Calu3 (cell line): ENCODE measurements around the gene GRK4. TPM values are rescaled to one million over a fixed set of nuclear protein-coding genes. Genes with fewer than 3 reads are reported as not detected.
"Not testable (repeated sequence)": the region's sequence is repeated elsewhere in the genome, so short reads cannot be mapped to it uniquely, and the experiment has no call there.

Experiments used
- BruUV-seq: library from RNA; stranded (reverse); fragments of 400-500 nt; replicated peaks from 2 replicates; lab custom pipeline; 2021; lab: Mats Ljungman, UMichigan
- CTCF ChIA-PET: fragments of 300-600 bp; sonication (Branson Sonifier 250); formaldehyde crosslinking; loops from one replicate; lab custom pipeline; 2022; ENCODE audit warnings: antibody characterized with exemption; lab: Charles Lee
- DNase-seq: peaks from one replicate; pipeline ENCODE4 v3.0.0; 2022
- H3K27ac Mint-ChIP-seq: one replicate; pipeline ENCODE4 v1.8.0; 2022; ENCODE audit warnings: mixed read lengths; ENCODE audit not compliant: unreplicated experiment
- H3K27me3 Mint-ChIP-seq: one replicate; pipeline ENCODE4 v1.8.0; 2022; ENCODE audit warnings: mixed read lengths; ENCODE audit not compliant: unreplicated experiment
- H3K36me3 Mint-ChIP-seq: one replicate; pipeline ENCODE4 v1.8.0; 2022; ENCODE audit warnings: mild to moderate bottlenecking, moderate library complexity, mixed read lengths; ENCODE audit not compliant: insufficient read depth, unreplicated experiment
- H3K4me1 Mint-ChIP-seq: one replicate; pipeline ENCODE4 v1.8.0; 2022; ENCODE audit warnings: mild to moderate bottlenecking, low read depth, mixed read lengths; ENCODE audit not compliant: unreplicated experiment
- H3K4me3 Mint-ChIP-seq: one replicate; pipeline ENCODE4 v1.8.0; 2022; ENCODE audit warnings: mild to moderate bottlenecking, low read depth, moderate library complexity, mixed read lengths; ENCODE audit not compliant: unreplicated experiment
- H3K9me3 Mint-ChIP-seq: one replicate; pipeline ENCODE4 v1.8.0; 2022; ENCODE audit warnings: low read depth, mixed read lengths; ENCODE audit not compliant: unreplicated experiment
- intact Hi-C: fragments of 100-400 bp; cut with micrococcal nuclease; formaldehyde crosslinking; loops from one replicate; pipeline ENCODE4 v1.10.0; 2022; ENCODE audit not compliant: unreplicated experiment
- total RNA-seq: library from RNA; stranded (reverse); gene quantifications from 2 replicates; pipeline ENCODE4 v1.2.3, GENCODE V29; 2022
- TF ChIP-seq, protein P1 (sequence below): fragments of 200-600 bp; IDR thresholded peaks from one replicate; pipeline ENCODE4 v1.8.0; 2022; ENCODE audit warnings: antibody characterized with exemption; ENCODE audit not compliant: unreplicated experiment

GRK4 gene
- total RNA-seq, 1 experiment from 2014 or later, result 0.80 TPM

DNA sequence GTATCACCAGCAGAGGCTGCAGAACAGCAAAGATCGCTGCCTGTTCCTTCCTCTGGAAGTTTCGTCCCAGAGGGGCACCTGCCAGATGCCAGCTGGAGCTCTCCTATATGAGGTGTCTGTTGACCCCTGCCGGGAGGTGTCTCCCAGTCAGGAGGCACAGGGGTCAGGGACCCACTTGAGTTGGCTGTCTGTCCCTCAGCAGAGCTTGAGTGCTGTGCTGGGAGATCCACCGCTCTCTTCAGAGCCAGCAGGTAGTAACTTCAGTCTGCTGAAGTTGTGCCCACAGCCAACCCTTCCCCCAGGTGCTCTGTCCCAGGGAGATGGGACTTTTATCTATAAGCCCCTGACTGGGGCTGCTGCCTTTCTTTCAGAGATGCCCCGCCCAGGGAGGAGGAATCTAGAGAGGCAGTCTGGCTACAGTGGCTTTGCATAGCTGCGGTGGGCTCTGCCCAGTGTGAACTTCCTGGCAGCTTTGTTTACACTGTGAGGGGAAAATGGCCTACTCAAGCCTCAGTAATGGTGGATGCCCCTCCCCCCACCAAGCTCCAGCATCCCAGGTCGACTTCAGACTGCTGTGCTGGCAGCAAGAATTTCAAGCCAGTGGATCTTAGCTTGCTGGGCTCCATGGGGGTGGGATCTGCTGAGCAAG, 40.8 kb upstream of the GRK4 start:
- H3K27me3 Mint-ChIP-seq, H3K4me3 Mint-ChIP-seq, CTCF ChIA-PET, H3K27ac Mint-ChIP-seq, BruUV-seq, intact Hi-C loops, H3K9me3 Mint-ChIP-seq: not testable (repeated sequence)
- peaks cover 16% of the 10 kb centered on the region for H3K36me3 Mint-ChIP-seq
- peak; percentile 46 for DNase-seq
- H3K4me1 Mint-ChIP-seq, result peaks cover 12% of the 10 kb centered on the region

DNA sequence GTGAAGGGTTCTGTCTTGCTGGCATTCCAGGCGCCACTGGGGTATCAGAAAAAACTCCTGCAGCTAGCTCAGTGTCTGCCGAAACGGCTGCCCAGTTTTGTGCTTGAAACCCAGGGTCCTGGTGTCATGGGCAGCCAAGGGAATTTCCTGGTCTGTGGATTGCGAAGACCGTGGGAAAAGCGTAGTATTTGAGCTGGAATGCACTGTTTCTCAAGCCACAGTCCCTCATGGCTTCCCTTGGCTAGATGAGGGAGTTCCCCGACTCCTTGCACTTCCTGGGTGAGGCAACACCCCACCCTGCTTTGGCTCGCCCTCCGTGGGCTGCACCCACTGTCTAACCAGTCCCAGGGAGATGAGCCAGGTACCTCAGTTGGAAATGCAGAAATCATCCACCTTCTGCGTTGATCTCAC, 40.2 kb upstream of the GRK4 start:
- peaks cover 12% of the 10 kb centered on the region for H3K4me1 Mint-ChIP-seq
- TF ChIP-seq, protein P1, sequence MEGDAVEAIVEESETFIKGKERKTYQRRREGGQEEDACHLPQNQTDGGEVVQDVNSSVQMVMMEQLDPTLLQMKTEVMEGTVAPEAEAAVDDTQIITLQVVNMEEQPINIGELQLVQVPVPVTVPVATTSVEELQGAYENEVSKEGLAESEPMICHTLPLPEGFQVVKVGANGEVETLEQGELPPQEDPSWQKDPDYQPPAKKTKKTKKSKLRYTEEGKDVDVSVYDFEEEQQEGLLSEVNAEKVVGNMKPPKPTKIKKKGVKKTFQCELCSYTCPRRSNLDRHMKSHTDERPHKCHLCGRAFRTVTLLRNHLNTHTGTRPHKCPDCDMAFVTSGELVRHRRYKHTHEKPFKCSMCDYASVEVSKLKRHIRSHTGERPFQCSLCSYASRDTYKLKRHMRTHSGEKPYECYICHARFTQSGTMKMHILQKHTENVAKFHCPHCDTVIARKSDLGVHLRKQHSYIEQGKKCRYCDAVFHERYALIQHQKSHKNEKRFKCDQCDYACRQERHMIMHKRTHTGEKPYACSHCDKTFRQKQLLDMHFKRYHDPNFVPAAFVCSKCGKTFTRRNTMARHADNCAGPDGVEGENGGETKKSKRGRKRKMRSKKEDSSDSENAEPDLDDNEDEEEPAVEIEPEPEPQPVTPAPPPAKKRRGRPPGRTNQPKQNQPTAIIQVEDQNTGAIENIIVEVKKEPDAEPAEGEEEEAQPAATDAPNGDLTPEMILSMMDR, result no peak
- no peak overlapping the region for H3K4me3 Mint-ChIP-seq
- no peaks in the 10 kb centered on the region for H3K27me3 Mint-ChIP-seq
- no TSS peak for BruUV-seq
- H3K27ac Mint-ChIP-seq, result no peak overlapping the region
- peaks cover 4% of the 10 kb centered on the region for H3K9me3 Mint-ChIP-seq
- intact Hi-C loops, result no loop called here
- peaks cover 18% of the 10 kb centered on the region for H3K36me3 Mint-ChIP-seq
- CTCF ChIA-PET, result interaction anchor here (1.0 kb wide), 1 partner anchor 10 kb away, joined by 5 read pairs; no protein-coding TSS in a partner anchor
- DNase-seq, result no peak

DNA sequence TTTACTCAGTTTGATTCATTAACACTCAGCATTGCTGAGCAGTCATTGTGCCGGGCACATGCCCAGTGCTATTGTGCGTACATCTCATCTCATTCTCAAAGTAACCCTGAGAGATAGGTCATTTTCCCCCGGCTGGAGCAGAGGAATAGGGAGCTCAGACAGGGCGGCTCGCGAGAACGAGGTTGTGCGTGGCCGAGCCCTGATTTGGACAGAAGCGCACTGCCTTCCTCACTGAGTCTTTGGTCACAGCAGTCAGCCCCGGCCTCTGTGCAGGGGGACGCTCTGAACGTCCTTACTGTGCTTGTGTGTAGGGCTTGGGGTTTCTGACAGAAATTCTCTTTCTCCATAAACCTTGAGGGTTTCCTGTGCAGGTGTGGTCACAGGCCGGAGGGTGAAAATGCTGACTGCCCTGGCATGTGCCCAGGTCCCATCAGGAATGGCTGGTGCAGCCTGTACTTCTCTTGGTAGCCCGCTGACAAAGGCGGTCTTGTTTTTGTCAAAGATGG, 39.6 kb upstream of the GRK4 start:
- BruUV-seq, result no TSS peak
- Mint-ChIP-seq H3K4me1 (peaks cover 12% of the 10 kb centered on the region), H3K4me3 (no peak overlapping the region), H3K27ac (no peak overlapping the region), H3K27me3 (no peaks in the 10 kb centered on the region), H3K36me3 (peaks cover 21% of the 10 kb centered on the region), H3K9me3 (peaks cover 4% of the 10 kb centered on the region)
- intact Hi-C loops, result no loop called here
- TF ChIP-seq, protein P1, result no peak
- no peak for DNase-seq
- CTCF ChIA-PET, result interaction anchor here (1.0 kb wide), 1 partner anchor 10 kb away, joined by 5 read pairs; no protein-coding TSS in a partner anchor

DNA sequence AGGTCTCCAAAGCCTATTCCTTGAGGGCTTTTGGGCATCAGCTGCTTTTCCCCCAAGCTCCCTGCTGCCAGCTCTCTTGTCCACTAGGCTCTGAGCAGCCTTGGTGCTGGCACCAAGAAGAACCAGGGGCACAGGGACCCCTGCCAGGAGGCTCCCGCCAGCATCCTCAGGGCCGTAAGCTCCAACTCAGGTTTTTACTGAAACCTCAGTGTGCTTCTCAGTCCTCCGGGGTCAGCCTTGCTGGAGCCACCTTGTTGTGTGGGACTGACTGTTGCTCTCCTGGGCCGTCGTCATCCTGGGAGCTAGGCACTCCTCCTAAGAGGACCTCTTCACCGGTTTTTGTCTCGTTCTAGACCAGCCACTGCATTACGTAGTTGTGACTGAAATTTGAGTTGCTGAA, 39.1 kb upstream of the GRK4 start:
- no TSS peak for BruUV-seq
- Mint-ChIP-seq H3K27ac (no peak overlapping the region), H3K4me1 (peaks cover 12% of the 10 kb centered on the region), H3K36me3 (peaks cover 21% of the 10 kb centered on the region), H3K9me3 (peaks cover 4% of the 10 kb centered on the region), H3K27me3 (no peaks in the 10 kb centered on the region), H3K4me3 (no peak overlapping the region)
- CTCF ChIA-PET, result interaction anchor here (1.0 kb wide), 1 partner anchor 11 kb away, joined by 5 read pairs; no protein-coding TSS in a partner anchor
- intact Hi-C loops, result no loop called here
- TF ChIP-seq, protein P1, result no peak
- DNase-seq, result no peak
